AG08396 (cell line): ENCODE measurements around the gene GMIP.
"Not testable (repeated sequence)": the region's sequence is repeated elsewhere in the genome, so short reads cannot be mapped to it uniquely, and the experiment has no call there.

ENCODE experiments used
- DNase-seq: peaks from one replicate; pipeline ENCODE4 v3.0.0; 2012; ENCODE audit warnings: low spot score, mixed read lengths

GMIP gene, protein sequence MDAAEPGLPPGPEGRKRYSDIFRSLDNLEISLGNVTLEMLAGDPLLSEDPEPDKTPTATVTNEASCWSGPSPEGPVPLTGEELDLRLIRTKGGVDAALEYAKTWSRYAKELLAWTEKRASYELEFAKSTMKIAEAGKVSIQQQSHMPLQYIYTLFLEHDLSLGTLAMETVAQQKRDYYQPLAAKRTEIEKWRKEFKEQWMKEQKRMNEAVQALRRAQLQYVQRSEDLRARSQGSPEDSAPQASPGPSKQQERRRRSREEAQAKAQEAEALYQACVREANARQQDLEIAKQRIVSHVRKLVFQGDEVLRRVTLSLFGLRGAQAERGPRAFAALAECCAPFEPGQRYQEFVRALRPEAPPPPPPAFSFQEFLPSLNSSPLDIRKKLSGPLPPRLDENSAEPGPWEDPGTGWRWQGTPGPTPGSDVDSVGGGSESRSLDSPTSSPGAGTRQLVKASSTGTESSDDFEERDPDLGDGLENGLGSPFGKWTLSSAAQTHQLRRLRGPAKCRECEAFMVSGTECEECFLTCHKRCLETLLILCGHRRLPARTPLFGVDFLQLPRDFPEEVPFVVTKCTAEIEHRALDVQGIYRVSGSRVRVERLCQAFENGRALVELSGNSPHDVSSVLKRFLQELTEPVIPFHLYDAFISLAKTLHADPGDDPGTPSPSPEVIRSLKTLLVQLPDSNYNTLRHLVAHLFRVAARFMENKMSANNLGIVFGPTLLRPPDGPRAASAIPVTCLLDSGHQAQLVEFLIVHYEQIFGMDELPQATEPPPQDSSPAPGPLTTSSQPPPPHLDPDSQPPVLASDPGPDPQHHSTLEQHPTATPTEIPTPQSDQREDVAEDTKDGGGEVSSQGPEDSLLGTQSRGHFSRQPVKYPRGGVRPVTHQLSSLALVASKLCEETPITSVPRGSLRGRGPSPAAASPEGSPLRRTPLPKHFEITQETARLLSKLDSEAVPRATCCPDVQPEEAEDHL

DNA sequence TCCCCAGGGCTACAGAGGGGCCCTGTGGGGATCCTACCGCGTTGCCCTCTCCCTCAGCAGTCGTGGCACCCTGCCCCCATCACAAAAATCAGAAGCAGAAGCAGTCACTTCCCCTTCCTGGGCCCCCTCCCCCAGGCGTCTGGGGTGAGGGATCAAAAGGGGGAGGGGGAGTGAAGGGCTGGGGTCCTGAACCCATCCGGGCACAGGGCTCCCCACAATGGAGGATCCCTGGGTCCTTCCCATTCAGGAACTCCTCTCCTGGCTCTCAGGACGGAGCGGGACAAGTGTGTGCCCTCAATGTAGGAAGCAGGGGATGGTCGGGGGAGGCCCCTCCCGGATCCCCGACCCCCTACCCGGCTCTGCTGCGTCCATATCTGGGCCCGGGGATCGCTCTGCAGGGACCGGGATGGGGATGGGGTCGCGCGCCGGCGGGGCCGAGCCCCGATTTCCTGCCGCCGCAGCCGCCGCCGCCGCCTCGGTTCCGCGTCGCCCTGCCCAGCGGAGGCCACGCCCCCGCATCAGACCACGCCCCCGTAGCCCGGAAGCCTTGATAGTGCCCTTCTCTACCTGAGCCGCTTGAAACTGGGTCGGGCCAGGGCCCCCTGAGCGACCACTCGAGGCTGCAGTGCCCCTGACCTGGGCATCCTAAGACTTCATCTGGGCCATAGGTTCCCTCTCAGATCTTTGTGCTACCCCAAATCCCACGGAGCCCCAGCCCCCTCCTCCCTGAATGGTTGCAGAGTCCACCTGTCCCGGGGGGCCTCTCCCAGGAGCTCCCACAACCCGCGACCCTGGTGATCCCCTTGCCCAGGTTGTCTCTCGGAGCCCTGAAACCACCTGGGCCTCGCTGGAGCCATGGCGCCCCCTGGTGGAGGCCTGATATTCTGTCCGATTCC, at the start of gene GMIP:
Gene GMIP, minus strand, starts transcription at position 500 of the 896 bp plus-strand sequence. Its CDS starts 128 bp downstream, at position 372.
- DNase-seq: peak; percentile 93

DNA sequence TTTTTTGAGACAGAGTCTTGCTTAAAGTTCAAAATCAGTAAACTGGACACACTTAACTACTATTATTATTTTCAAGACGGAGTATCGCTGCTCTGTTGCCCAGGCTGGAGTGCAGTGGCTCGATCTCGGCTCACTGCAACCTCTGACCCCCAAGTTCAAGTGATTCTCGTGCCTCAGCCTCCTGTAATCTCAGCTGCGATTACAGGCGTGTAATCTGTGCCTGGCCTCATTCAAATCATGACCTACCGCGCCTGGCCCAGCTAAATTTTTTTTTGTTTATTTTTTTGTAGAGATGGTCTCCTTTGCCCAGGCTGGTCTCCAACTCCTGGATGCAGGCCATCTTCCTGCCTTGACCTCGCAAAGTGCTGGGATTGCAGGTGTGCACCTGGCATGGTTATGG, 48.2 kb upstream of the GMIP start:
- DNase-seq: no peak

DNA sequence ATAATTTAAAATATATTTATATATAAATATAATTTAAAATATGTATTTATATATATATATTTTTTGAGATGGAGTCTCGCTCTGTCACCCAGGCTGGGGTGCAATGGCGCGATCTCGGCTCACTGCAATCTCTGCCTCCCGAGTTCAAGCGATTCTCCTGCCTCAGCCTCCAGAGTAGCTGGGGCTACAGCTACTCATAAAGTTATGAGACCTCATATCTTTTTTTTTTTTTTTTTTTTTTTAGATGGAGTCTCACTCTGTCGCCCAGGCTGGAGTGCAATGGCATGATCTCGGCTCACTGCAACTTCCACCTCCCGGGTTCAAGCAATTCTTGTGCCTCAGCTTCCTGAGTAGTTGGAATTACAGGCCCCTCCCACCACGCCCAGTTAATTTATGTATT, 45.6 kb upstream of the GMIP start:
- not testable (repeated sequence) for DNase-seq

DNA sequence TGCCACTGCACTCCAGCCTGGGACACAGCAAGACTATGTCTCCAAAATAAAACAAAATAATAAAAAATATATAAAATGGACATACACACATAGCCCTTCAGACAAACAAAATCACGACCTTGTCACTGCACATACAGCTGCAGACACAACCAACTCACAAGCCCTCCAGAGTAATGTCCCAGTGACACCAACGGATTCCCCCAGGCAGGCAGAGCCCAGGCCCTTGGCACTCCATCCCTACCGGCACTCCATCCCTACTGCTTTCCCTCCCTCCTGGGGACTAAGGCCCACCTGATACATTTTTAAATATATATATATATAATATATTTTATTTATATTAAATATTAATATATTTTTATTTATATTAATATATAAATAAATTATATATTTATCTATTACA, 43.6 kb upstream of the GMIP start:
- DNase-seq: no peak

DNA sequence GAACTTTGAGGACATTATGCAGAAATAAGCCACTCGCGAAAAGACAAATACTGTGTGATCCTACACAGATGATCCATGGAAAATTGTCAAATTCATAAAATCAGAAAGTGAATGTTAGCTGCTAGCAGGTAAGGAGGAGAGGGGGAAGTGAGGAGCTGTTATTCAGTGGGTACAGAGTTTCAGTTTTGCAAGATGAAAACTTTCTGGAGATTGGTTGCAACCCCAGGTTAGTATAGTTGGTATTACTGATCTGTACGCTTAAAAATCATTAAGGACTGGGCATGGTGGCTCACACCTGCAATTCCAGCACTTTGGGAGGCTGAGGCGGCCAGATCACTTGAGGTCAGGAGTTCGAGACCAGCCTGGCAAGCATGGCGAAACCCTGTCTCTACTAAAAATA, 43.1 kb upstream of the GMIP start:
- no peak for DNase-seq

DNA sequence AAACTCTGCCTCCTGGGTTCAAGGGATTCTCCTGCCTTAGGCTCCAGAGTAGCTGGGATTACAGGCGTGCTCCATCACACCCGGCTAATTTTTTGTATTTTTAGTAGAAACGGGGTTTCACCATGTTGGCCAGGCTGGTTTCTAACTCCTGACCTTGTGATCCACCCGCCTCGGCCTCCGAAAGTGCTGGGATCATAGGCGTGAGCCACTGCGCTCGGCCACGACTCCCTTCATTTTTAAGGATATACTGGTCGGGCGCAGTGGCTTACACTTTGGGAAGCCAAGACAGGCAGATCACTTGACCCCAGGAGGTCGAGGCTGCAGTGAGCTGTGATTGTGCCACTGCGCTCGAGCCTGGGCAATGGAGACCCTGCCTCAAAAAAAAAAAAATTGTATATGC, 42.7 kb upstream of the GMIP start:
- DNase-seq: not testable (repeated sequence)

DNA sequence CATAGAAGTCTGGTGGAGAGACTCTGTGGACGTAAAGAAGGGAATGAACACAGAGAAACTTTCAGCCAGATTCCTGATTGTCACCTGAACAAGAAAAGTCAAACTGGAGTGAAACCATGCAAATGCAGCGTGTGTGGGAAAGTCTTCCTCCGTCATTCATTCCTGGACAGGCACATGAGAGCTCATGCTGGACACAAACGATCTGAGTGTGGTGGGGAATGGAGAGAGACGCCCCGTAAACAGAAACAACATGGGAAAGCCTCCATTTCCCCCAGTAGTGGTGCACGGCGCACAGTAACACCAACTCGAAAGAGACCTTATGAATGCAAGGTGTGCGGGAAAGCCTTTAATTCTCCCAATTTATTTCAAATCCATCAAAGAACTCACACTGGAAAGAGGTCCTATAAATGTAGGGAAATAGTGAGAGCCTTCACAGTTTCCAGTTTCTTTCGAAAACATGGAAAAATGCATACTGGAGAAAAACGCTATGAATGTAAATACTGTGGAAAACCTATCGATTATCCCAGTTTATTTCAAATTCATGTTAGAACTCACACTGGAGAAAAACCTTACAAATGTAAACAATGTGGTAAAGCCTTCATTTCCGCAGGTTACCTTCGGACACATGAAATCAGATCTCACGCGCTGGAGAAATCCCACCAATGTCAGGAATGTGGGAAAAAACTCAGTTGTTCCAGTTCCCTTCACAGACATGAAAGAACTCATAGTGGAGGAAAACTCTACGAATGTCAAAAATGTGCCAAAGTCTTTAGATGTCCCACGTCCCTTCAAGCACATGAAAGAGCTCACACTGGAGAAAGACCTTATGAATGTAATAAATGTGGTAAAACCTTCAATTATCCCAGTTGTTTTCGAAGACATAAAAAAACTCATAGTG, 36.0 kb upstream of the GMIP start:
- no peak for DNase-seq

DNA sequence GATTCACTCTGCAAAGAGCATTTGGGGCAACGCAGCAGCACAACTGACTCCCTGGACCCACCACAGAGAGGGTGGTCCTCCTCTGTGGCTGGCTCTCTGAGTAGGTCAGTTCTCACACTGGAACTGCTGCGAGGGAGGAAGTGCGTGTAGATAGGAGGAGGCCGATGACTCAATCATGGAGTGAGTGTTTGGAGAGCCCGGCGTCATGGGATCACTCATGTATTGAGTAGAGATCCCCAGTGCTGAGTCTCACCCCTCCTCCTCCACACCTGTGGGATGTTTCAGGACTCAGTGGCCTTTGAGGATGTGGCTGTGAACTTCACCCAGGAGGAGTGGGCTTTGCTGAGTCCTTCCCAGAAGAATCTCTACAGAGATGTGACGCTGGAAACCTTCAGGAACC, 34.1 kb upstream of the GMIP start:
- DNase-seq: no peak

DNA sequence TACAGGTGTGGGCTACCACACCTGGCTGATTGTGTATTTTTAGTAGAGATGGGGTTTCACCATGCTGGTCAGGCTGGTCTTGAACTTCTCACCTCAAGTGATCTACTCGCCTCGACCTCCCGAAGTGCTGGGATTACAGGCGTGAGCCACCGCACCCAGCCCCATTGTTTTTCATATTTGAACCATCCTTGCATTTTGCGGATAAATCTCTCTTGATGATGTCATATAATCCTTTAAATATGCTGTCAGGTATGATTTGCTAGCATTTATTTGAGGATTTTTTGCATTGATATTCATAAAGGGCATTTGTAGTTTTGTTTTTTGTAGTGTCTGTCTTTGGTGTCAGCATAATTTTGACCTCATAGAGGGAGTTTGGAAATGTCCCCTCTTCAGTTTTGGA, 30.9 kb upstream of the GMIP start:
- no peak for DNase-seq

DNA sequence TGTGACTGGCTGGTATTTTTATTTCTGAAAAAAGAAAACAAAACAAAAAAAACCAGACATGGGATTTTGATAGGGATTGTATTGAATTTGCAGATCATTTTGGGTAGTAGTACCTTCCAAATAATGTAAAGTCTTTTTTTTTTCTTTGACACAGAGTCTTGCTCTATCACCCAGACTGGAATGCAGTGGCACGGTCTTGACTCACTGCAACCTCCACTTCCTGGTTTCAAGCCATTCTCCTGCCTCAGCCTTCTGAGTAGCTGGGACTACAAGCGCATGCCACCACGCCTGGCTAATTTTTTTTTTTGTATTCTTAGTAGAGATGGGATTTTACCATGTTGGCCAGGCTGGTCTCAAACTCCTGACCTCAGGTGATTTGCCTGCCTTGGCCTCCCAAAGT, 29.4 kb upstream of the GMIP start:
- no peak for DNase-seq

DNA sequence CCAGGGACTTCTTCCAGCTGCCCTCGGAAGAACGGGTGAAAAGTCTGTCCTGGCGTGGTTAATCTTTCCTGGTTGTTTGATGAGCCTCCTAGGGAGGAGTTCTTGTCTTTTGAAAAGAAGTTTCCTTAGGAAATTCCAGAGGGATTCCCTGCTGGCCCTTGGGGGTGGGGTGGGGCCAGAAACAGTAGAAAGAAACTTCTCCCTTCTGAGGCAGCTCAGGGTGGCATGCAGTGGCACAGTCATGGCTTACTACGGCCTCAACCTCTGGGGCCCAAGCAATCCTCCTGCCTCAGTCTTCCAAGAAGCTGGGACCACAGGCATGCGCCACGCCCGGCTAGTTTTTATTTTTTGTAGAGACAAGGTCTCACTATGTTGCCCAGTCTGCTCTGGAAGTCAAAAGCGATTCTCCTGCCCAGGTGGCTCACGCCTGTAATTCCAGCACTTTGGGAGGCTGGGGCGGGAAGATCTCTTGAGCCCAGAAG, 26.7 kb upstream of the GMIP start:
- DNase-seq: peak; percentile 5

DNA sequence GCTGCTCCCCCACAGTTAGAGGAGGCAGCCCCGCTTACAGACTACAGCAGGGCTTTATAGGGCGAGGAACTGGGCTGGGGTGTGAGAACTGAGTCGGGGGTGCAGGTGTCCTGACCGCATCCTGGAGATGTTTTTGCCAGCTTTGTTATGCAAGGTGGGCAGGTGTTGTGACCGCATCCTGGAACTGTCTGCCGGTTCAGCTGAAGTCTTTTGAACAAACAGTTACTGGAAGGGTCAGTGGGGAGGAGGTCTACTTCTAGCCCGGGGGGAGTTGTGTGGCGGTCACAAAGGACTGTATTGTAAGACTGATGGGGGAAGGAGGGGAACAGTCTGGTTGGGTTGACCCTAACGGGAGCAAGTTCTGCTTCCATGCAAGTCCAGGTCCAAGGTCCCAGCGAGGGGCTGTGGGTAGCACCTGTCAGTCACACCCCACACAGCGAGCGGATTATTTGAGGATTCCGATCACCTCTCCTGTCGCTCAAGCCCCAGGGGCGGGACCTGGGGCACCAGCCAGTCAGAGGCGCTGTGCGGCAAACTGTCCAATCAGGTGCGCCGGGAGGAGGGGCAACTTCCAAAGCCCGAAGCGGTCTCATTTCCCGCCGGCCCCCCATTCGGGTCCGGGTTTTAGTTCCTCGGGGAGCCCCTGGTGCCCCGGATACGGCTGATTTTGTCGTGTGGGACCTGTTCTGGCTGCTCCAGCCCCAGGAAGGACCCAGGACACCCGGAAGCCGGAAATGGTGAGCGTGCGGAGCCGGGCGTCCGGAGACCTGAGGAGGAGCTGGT, 25.0 kb upstream of the GMIP start, which contains the start of gene ZNF101:
Gene ZNF101, plus strand, starts transcription at position 610 of the 783 bp plus-strand sequence. Its CDS starts 125 bp downstream, at position 735.
- peak; percentile 95 for DNase-seq

DNA sequence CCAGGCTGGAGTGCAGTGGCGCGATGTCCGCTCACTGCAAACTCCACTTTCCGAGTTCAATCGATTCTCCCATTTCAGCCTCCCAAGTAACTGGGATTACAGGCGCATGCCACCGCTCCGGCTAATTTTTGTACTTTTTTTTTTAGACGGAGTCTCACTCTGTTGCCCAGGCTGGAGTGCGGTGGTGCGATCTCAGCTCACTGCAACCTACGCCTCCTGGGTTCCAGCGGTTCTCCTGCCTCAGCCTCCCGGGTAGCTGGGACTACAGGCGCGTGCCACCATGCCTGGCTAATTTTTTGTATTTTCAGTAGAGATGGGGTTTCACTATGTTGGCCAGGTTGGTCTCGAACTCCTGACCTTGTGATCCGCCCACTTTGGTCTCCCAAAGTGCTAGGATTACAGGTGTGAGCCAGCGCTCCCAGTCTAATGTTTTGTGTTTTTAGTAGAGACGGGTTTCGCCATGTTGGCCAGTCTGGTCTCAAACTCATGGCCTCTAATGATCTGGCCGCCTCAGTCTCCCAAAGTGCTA, 22.0 kb upstream of the GMIP start:
- not testable (repeated sequence) for DNase-seq

DNA sequence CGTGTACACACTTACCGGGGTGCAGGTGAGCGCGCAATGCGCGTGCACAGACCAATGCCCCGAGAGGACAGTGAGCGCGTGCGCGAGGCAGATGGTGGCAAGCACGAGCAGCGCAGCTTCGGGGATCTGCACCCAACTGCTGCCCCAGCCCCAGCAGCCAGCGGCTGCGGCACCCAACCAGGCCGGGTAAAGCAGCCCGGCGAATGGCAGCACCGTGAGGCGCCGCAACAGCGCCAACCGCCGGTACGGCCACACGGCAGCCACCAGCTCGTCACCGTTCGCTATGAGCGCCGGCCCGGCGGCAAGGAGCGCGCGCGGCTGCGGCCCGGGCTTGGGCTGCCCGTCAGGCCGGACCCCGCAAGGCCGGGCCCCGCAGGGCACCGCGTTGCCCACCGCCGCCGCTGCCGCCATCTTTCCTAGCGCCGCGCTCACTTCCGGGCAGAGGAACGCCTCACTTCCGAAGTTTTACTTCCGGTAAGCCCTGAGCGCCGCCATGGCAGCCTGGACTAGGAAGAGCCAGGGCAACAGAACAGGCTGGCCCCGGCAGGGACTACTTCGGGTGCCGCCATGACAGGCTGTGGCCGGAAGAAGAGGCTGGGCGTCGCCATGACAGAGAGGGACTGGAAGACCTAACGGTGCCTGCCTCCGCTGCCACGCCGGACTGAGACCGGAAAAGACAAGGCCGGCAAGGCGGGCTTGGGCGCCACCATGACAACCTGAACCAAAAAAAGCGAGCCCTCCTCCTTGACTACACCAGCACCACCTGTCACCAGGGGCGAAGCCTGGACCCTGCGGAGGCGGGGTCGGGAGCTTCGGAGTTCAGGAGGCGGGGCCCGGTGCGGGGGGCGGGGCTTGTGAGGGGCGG, 20.0 kb upstream of the GMIP start, which contains the start of gene ATP13A1:
Gene ATP13A1, minus strand, starts transcription at position 421 of the 865 bp plus-strand sequence. Its CDS starts 10 bp downstream, at position 411.
- DNase-seq: peak; percentile 95

DNA sequence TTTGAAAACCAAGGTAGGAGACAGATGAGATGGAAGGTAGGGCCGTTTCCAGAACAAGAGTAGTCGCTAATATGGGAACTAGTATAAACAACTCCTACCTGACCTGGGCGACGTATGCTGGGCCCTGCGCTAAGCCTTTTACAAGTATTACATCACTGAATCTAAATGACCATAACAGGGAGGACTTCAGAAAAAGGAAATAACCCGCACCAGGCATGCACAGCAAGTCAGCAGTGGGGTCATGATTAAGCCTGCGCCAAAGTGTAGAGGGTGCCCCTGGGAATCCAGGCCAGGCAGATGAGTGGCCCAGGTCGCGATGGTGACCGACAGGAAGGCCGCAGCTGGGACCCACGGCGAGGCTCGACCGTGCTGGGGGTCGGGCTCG, 19.4 kb upstream of the GMIP start:
- peak; percentile 25 for DNase-seq

DNA sequence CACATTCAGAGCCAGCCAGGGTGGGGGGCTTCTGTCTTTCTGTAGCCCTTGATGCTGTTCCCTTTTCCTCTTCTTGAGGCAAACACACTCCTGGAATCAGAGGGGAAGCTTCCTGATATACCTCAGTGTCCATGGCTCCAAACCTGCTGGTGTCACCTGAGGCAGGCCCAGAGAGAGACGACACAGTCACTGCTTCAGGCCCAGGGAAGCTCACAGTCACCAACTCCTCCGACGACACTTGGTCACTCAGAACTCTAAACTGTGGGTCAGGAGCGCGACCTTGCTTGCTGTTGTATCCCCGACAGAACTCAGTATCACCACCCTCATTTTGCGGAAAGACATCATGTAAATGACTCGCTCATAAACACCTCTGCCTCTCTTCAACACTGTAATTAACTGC, 18.9 kb upstream of the GMIP start:
- no peak for DNase-seq

DNA sequence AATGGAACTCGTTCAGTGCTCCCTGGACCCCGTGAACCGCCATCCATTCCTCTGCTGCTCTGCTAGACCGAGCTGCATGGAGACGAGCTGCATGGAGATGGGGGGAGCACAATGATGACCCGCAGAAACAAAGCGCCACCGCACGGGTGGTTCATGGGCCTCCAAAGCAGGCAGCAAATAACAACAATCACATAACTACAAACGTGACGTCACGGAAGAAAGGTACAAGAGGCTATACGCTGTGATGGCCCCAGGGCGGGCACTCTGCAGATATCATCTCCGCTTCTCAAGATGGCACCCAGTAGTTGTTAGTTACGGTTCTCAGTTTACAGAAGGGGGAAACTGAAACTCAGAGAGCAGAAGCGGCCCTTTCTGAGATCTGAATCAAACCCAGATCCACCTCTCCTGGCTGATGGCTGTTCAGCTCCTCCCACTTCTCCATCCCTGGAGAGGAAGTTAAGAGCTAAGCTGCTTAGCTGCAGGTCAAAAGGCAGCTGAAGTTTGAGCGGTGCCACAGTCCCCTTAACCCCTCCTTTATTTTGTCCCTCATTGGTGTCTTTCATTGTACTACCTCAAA, 18.3 kb upstream of the GMIP start:
- DNase-seq: peak; percentile 5

DNA sequence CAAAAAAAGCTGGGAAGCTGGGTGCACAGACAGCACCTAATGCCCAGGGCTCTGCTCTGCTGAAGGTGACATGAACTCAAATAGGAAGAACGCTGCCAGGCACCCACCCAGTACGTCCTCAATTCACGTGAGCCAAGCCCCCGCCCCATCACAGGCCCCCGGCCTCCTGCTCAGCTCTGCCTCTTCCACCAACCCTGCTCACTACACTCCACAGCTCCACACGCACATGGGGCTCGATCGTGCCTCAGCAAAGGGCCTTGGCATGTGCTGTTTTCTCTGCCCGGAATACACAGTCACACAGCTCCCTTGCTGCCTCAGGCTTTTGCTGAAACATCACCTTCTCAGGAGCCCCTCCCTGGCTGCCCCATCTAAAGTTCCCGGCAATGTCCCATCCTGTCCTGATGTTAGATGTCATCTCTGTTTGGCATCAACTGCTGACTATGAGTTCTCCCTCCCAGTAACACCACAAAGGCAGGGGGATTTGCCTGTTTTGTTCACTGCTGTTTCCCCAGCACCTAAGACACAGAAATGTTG, 17.8 kb upstream of the GMIP start:
- DNase-seq: no peak
